GM13977 (cell line): Measurements from ENCODE around the gene PPP1R2.
"Not testable (repeated sequence)": the region's sequence is repeated elsewhere in the genome, so short reads cannot be mapped to it uniquely, and the experiment has no call there.

Experiments used
- DNase-seq: peaks from one replicate; pipeline ENCODE4 v3.0.0; 2012; ENCODE audit warnings: low spot score
- in situ Hi-C: fragments of 300-500 bp; cut with MboI; formaldehyde crosslinking; loops from one replicate; pipeline ENCODE4 v1.12.0; 2022; ENCODE audit warnings: low sequenced_read_pairs, low pct_unique_long_range_greater_than_20kb, mixed read lengths, inconsistent platforms; ENCODE audit not compliant: unreplicated experiment
- TF ChIP-seq, protein P1 (sequence below): IDR thresholded peaks from 2 replicates; pipeline ENCODE4 v1.5.1; 2012; ENCODE audit warnings: mild to moderate bottlenecking, control low read depth; ENCODE audit not compliant: insufficient read depth; ENCODE audit errors: extremely low read depth, missing control alignments

The PPP1R2 gene

DNA sequence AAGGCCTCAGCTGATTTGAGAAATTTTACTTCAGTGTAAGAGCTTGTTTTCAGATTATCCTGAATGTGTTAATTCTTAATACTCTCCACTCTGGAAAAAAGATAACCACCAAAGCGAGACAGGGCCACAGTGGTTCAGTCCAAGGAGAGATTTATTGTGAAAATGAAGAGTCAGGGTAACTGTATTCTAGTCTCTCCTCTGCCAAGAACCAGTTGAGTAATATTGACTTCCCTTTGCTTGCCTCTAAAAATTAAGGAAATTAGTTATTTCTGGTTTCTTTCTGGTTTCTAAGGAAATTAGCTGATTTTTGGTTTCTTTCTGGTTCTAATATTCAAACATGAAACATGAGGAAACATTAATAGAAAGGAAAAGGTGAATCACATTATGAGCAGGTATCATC, 34.9 kb downstream of the PPP1R2 start:
- in situ Hi-C loops = no loop called here
- TF ChIP-seq, protein P1, sequence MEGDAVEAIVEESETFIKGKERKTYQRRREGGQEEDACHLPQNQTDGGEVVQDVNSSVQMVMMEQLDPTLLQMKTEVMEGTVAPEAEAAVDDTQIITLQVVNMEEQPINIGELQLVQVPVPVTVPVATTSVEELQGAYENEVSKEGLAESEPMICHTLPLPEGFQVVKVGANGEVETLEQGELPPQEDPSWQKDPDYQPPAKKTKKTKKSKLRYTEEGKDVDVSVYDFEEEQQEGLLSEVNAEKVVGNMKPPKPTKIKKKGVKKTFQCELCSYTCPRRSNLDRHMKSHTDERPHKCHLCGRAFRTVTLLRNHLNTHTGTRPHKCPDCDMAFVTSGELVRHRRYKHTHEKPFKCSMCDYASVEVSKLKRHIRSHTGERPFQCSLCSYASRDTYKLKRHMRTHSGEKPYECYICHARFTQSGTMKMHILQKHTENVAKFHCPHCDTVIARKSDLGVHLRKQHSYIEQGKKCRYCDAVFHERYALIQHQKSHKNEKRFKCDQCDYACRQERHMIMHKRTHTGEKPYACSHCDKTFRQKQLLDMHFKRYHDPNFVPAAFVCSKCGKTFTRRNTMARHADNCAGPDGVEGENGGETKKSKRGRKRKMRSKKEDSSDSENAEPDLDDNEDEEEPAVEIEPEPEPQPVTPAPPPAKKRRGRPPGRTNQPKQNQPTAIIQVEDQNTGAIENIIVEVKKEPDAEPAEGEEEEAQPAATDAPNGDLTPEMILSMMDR = no peak
- no peak for DNase-seq

- in situ Hi-C loops = no loop called here
- DNase-seq = no peak
- TF ChIP-seq, protein P1 = no peak
These were observed 67.5 kb downstream of the PPP1R2 start for GRCh38 chr3:195475614-195476013.

DNA sequence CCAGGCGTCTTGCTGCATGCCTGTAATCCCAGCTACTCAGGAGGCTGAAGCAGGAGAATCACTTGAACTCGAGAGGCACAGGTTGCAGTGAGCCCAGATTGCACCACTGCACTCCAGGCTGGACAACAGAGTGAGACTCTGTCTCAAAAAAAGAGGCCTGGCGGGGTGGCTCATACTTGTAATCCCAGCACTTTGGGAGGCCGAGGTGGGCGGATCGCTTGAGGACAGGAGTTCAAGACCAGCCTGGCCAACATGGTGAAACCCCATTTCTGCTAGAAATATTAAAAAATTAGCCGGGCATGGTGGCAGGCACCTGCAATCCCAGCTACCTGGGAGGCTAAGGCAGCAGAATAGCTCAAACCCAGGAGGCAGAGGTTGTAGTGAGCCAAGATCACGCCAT, 68.0 kb downstream of the PPP1R2 start:
- in situ Hi-C loops, DNase-seq: not testable (repeated sequence)

DNA sequence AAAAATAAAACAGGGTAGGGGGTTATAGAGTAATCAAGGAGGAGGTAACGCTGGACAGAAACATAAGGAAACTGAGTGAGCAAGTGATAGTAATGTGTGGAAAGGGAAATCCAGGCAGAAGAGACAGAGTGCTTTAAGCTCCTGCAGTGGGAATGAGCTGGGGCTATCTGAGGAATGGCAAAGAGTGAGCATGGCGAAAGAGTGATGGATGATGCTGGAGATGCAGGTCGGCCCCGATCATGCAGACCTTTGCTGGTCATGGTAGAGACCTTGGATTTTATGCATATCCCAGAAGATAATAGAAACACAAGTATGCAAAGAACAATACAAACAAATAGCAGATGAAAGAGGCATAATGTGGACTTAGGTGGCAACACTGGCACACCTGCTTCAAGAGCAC, 74.3 kb downstream of the PPP1R2 start:
- TF ChIP-seq, protein P1 = no peak
- no peak for DNase-seq
- in situ Hi-C loops = no loop called here

DNA sequence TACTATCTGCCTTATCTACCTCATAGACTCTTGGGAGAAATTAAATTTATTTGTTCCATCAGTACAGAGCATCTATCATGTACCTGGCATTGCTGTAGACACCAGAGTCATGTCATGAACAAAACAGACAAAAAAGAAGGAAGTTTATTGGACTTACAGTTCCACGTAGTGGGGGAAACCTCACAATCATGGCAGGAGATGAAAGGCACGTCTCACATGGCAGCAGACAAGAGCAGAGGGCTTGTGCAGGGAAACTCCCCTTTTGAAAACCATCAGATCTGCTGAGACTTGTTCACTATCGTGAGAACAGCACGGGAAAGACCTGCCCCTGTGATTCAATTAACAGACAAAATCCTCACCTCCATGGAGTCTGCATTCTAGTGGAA, 74.7 kb downstream of the PPP1R2 start:
- TF ChIP-seq, protein P1 = no peak
- DNase-seq = no peak
- in situ Hi-C loops = no loop called here

DNA sequence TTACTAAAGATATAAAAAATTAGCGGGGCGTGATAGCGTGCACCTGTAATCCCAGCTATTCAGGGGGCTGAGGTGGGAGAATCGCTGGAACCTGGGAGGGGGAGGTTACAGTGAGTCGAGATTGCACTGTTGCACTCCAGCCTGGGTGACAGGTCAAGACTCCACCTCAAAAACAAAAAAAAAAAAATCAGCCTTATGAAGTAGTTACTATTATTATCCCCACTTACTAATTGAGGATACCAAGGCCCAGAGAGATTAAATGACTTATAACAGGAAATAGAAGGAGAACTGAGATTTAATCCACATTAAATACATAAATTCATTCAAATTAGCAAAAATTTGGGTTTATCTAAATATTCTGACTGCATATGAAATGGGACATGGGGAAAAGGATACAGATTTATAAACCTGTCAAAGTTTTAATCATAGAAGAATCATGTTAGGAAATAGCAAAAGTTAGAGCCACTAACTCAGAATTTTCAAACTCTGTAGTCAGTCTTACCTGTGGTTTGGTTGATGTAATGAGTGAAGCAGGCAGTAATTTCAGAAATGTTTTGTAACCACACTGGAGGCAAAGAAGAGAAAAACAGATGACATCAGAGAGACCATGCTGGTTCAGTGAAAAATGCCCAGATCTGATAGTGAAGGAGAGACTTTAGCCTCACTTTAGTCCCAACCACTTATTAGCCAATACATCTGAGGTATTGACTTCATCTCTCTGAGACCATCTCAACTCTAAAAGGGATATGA, 75.3 kb downstream of the PPP1R2 start:
- TF ChIP-seq, protein P1 = no peak
- in situ Hi-C loops = no loop called here
- DNase-seq = no peak

GRCh38 chr3:195466251-195466650, 76.9 kb downstream of the PPP1R2 start:
- DNase-seq = no peak
- in situ Hi-C loops = no loop called here
- TF ChIP-seq, protein P1 = no peak
